Measurements from ENCODE around the gene PDLIM1. TPM values are rescaled to one million over a fixed set of nuclear protein-coding genes. Genes with fewer than 3 reads are reported as not detected.

Gene PDLIM1
- total RNA-seq, 1 experiment from 2014 or later = 183 TPM

GRCh38 chr10:95279042-95279820 is 11.6 kb downstream of the PDLIM1 start:
- Histone ChIP-seq H3K9me3 (ENCODE audit: control insufficient read depth, insufficient read depth, low read depth, low read length) (no peaks in the 10 kb centered on the region), H3K4me1 (ENCODE audit: control insufficient read depth, insufficient read depth, low read length) (peaks cover 58% of the 10 kb centered on the region), H3K27me3 (ENCODE audit: control insufficient read depth, insufficient read depth, low read length) (no peaks in the 10 kb centered on the region), H3K27ac (ENCODE audit: low read length) (peak overlapping the region; percentile 55), H3K36me3 (ENCODE audit: control insufficient read depth, insufficient read depth, low read length) (no peaks in the 10 kb centered on the region), H3K4me3 (ENCODE audit: low read depth in 2 of 2, low read length in 2 of 2) (0 out of 4 replicates have a peak overlapping the region, but pooled peaks of 1 of the 2 experiments have one; percentile 4)
- no peak for TF ChIP-seq CTCF (IDR thresholded peaks at IDR 0.05)
- BruUV-seq (replicated peaks) = no TSS peak
- ATAC-seq (peak; percentile 87), DNase-seq (ENCODE audit: low read depth, low spot score) (no peak)
- in situ Hi-C loops (cut with HindIII; ENCODE audit: low pct_unique_long_range_greater_than_20kb, low sequenced_read_pairs) = no loop called here
- CTCF ChIA-PET = no interaction called here
- intact Hi-C loops (cut with micrococcal nuclease; ENCODE audit: unreplicated experiment) = no loop called here
- POLR2A ChIA-PET = no interaction called here

GRCh38 chr10:95278061-95278988 is 12.5 kb downstream of the PDLIM1 start:
- peak overlapping the region; percentile 55; the same call in 1 of the 2 replicates for H3K27ac ChIP-seq (ENCODE audit: low read length)
- H3K4me3 ChIP-seq (ENCODE audit: low read depth in 2 of 2, low read length in 2 of 2) = no peak overlapping the region
- intact Hi-C loops (cut with micrococcal nuclease; ENCODE audit: unreplicated experiment) = no loop called here
- H3K36me3 ChIP-seq (ENCODE audit: control insufficient read depth, insufficient read depth, low read length) = no peaks in the 10 kb centered on the region
- H3K4me1 ChIP-seq (ENCODE audit: control insufficient read depth, insufficient read depth, low read length) = peaks cover 66% of the 10 kb centered on the region
- TF ChIP-seq REST (IDR thresholded peaks at IDR 0.05; ENCODE audit: insufficient read depth in 1 of 2, low read depth in 2 of 2, low read length in 1 of 2) (no peak), POLR2AphosphoS5 (IDR thresholded peaks at IDR 0.05; ENCODE audit: low read depth, low read length) (no peak), CTCF (IDR thresholded peaks at IDR 0.05) (no peak), SIN3A (IDR thresholded peaks at IDR 0.05; ENCODE audit: borderline replicate concordance, insufficient read depth, low read depth, low read length) (no peak), TCF7L2 (IDR thresholded peaks at IDR 0.05; ENCODE audit: low read depth, low read length) (no peak)
- DNase-seq (ENCODE audit: low read depth, low spot score) (no peak), ATAC-seq (no peak)
- H3K27me3 ChIP-seq (ENCODE audit: control insufficient read depth, insufficient read depth, low read length) = no peaks in the 10 kb centered on the region
- POLR2A ChIA-PET = no interaction called here
- H3K9me3 ChIP-seq (ENCODE audit: control insufficient read depth, insufficient read depth, low read depth, low read length) = no peaks in the 10 kb centered on the region
- in situ Hi-C loops (cut with HindIII; ENCODE audit: low pct_unique_long_range_greater_than_20kb, low sequenced_read_pairs) = no loop called here
- CTCF ChIA-PET = interaction anchor here (0.6 kb wide), 1 partner anchor 32 kb away, joined by 4 read pairs; no protein-coding TSS in a partner anchor
- no TSS peak for BruUV-seq (replicated peaks)

Measured in Panc1 (cell line).